UCSD-AML1 (cell line): ENCODE measurements around the gene KCNK3.
"Not testable (repeated sequence)": the region's sequence is repeated elsewhere in the genome, so short reads cannot be mapped to it uniquely, and the experiment has no call there.

ENCODE experiments used
- DNase-seq: peaks from one replicate; lab custom pipeline; 2025; ENCODE audit not compliant: unreplicated experiment; lab: John Stamatoyannopoulos, UW

Gene KCNK3

DNA sequence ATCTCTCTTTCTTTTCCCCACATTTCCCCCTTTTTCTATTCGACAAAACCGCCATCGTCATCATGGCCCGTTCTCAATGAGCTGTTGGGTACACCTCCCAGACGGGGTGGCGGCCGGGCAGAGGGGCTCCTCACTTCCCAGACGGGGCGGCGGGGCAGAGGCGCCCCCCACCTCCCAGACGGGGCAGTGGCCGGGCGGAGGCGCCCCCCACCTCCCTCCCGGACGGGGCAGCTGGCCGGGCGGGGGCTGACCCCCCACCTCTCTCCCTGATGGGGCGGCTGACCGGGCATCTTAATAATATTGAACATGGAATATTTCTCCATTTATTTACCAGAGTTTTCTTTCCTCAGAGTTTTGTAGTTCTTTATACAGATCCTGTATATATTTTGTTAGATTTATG lies 27.2 kb upstream of the KCNK3 start:
- DNase-seq = not testable (repeated sequence)

DNA sequence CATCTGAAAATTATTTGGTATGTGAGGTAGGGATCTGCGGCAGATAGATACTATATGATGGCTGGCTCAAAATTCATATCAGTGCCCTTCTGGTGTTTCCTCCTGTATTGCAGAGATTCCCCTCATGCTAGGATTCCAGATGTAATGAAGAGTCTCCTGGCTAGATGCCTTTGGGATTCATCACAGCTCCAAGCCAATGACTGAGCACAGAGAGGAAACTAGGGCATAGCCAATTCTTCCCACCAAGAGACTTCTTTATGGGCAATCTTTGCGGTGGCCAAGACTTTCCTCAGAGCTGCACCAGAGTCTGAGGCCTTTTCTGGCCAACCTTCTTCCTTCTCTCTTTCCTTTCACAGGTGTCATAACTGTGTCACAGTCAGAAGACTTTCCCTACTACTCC lies 25.9 kb upstream of the KCNK3 start:
- DNase-seq = no peak

DNA sequence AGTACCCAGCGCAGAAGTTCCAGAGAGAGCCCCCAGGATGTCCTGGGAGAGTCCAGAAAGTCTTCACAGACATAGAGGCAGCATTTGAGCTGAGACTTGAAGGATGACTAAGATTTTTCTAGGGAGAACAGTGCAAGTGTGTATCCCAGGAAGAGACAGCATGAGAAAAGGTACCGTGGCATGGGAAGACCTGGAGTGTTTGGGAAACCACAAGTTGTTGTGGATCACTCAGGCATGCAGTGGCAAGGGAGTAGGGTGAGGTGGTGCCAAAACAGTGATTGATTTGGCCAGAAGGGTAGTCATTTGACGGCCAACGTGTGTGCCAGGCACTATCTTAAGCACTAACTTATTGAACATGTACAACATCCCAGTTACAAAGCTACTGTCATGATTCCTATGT lies 24.5 kb upstream of the KCNK3 start:
- no peak for DNase-seq

DNA sequence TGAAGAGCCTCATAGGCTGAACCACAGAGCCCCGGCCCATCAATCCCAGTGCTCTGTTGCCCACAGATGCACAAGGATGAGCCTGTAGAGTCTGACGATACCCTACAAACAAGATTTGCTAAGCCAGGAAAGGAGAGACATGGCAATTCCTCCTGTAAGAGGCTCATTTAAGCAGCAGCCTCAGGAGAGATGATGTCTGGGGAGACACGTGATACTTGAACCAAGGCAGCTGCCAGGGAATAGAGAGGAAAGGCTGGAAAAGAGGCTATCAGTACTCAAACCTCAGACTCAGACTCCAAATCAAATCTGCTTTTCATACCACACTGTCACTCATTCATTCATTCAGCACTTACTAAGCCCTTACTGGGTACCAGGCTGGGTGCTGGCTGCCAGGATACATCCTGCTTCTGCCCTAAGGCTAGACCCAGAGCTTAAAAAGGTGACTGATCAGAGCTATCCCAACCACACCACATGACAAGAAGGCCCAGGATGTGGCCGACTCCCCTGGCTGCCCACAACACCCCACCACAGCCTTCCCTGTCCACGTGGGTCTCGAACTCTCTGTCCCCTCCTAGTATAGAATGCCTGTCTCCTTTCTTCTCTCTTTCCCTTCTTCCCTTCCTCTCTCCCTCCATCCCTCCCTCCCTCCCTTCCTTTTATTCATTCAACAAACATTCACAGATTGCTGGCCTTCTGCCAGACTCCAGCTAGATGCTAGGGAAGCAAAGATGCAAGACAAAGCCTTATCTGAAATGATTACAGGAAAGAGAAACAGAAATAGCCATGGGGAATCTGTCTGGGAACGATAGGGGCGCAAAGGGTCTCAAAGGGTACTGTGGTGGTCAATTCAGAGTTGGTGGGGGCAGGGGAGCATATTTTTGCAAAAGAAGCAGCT lies 23.4 kb upstream of the KCNK3 start:
- no peak for DNase-seq

DNA sequence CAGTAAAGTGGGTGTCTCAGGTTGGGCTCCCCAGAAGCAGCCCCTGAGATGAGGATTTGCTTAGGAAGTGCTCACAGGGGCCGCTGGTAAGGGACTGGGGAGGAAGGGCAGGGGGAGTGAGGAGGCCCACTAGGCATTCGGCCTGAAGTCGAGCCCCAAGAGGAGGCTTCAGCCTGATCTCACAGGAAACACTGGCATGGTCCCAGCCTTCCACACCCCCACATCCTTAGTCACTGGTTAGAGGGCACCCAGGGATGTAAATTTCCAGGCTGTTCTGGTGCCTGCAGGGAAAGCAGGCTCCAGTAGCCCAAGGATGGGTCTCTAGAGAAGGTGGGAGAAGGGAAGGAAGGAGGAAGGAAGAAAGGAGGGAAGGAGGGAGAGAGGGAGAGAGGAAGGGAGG lies 22.4 kb upstream of the KCNK3 start:
- DNase-seq = no peak

DNA sequence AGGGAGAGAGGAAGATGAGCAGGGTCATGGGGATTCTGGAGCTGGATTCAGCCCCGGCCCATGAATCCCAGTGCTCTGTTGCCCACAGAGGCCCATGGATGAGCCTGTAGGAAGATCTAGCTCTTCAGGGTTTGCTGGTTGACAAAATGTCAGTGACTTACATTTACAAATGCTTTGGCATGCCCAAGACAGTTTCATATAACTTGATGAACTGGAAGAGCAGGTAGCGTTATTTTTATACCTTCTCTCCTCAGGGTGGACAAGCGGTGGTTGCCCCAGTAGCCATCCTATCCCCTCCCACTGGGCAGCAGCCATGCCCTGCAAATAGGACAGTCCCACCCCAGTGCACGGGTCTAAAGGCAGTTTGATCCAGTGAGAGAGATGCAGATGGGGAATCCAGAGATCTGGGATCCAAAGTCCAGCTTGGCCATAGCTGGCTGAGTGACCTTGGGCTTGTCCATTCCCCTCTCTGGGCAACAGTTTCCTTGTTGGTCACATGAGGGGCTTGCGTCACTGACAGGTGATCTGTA lies 21.5 kb upstream of the KCNK3 start:
- no peak for DNase-seq

DNA sequence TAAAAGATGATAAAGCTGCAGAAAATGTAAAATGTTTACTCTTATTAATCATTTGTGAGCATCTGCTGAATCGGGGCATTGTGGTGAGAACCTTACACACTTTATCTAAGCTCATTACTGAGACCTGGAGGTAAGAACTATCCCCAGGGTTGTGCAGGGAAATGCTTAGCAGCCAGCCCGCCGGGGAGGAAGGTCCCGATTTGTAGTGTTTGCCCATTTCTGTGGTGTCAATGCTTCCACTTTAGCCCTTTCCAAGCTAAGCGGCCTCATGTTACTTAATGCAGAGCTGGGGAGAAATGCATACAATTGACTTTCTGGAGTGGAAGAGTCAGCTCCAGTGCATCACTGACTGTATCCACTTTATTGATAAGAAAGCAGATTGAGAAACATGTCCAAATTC lies 20.8 kb upstream of the KCNK3 start:
- DNase-seq = no peak

DNA sequence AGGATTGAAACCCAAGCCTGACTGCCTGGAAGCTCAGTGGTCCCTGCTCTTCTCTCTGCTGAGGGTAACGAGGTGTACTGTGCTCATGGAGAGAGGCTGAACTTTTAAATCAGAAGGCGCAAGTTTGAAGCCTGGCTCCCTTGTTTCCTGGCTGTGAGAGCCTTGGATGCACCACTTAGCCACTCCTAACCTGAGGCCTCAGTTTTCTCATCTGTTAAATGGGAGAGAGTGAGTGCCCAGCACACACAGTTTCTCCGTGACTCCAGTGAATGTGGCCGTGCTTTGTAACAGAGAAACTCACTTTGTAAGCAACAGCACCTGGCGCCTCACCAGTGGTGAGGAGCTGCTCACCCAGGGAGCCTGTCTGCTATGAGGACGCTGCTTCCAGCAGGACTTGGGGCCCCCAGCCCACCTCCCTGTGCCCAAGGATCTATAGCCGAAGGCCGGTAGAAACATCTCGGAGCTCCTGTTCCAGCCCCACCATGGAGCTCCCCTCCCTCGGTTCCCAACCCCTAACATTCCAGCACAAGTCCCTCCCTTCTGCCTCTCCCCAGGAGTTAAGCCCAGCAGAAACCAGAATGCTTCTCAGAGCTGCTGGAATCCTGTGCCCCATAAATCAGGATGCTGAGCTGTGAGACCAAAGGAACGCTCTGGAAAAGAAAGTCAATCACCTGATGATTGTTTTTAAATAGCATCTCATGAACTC lies 20.3 kb upstream of the KCNK3 start:
- DNase-seq = no peak

DNA sequence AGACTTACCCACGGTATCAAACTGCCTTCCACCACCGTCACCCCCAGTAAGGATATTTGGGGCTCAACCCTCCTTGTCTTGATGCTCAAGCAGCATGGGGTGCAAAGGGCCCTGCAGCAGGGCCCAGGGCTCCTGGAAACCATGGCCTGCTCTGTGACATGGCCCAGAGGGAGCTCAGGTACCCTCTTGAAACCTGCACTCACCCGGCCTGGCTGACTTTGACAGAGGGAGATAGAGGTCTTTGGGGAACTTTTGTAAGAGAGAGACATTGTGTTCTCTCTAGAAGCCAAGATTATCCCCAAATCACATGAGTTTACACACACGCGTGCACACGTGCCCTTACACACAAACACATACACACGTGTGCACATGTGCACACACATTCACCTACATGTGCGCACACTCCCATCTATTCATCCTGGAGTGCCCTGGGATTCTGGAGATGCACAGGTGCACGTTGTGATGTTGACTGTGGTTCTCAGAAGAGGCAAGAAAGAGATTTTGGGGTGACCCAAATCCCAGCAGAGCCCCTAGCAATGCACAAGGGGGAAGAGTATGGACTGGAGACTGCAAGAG lies 19.6 kb upstream of the KCNK3 start:
- no peak for DNase-seq

DNA sequence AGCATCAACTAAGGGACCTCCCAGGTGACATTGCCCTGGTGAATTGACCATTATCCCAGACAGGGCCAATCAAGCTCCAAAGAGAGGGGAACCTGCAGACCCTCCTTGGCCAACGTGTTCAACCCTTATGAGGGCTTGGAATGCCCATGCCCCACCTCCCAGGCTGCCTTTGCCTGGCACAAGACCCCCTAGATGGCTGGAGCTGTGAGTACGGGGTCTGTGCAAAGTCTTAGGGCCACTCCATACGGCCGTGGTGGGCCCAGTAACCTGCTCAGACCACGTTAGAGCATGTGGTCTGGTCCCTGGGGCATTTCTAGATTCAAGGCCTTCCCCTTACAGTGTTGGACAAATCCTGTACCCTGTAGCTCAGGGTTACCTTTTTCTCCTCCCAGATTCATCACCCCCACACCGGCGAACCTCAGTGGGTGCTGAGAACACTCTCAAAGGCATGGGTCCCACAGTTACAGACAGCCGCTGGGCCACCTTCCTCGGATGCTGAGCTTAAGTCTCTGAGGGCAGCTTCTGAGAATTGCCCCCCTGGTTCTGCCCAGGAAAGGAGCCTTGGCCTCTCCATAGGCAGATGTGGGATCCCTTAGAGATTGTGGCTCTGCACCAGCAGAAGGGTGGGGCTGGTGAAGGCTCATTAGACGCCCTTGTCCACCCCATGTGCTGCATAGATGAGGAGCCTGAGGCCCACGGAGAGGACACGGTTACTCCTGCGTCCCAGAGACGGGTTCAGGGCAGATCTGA lies 18.3 kb upstream of the KCNK3 start:
- no peak for DNase-seq

DNA sequence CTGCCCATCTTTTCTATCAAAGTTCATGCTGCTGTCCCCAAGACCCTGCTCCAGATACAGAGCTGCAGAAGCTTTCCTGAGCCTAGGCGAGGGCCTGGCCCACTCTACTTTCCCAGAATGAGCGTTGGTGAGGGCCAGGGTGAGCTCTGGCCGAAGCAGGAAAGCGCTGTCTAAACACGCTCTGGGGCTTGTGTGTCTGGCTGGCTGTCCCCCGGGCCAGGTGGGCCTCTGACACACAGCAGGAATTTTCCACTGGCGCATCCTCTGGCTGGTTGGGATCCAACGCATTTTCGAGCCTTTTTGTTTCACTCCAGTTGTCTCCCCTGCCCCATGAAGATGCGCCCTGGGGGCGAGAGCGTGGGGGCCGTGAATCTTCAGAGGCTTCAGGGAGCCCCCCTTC lies 17.8 kb upstream of the KCNK3 start:
- DNase-seq = no peak

DNA sequence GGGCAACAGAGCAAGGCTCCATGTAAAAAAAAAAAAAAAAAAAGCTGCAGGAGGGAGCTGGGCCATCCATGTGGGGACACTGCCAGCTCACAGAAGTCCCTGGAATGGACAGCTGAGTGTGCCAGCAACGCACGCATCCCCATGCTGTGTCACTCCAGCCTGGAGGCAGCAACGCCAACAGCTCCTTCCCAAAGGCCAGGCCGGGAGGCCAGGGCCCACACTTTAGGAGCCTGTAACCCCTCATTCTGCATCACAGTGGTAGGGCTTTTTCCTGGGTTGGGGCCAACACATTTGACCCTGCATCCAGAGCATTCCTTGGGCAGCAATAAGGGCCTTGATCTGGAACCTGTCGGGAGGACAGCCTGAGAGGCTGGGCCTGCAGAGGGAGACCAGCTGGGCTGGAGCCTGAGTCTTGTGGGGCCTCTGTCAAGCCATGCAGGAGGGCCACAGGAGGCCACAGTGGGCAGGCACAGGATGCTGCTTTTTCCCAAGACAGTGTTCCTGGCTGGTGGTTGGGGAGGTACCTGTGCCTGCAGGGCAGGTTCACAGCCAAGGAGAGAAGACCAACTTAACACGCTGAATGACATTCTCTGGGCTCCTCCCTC lies 16.8 kb upstream of the KCNK3 start:
- no peak for DNase-seq

DNA sequence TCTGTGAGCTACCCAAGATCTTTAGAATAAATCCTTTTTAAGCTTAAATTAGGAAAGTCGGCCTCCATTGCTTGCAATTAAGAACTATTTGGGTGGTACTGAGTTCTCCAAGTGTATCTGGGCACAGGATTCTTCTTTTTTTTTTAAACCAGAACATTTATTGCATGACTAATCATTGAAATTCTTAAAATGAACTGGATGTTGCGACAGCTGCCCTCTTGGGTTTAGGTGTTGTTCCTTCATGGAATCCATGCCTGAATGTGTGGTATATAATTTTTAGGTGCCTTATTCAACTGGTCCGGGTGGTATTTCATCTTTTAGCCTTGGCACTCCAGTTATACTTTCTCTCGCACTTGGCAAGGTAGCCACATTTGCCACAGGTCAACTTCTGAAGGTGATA lies 14.5 kb upstream of the KCNK3 start:
- no peak for DNase-seq

DNA sequence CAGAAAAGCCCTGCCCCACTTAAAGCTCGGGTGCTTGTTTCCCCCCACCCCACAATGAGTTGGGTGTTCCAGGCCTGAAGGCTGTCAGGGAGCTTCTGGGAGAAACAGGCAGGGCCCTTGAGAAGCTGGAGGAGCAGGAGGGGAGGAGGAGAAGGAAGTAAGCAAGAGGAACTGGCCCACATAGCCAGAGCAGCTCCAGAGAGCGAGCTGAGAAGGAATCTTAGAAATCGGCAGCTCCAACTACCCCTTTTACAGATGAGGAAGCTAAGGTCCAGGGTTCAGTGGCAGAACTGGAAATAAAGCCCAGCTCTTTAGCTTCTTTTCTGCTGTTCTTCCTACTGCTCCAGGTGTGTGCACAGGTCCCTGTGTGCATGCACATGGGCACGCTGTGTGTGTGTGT lies 12.7 kb upstream of the KCNK3 start:
- no peak for DNase-seq

DNA sequence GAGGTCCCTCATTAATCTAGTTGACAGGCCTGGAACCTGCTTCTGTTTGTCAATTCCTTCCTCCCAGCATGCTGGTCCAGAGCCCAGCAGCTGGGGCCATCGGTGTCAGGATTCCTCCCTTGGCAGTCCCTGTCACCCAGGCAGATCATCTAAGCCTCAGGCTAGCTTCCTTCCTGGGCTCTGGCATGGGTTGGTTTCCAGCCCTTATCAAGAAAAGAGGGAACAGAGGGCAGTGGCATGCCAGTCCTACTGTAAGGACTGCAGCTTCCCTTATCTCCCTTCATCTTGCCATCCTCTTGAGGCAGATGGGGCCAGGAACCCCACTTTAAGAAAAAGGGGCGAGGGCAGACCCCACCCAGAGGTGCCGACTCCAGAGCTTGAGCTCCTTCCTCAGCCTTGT lies 10.9 kb upstream of the KCNK3 start:
- DNase-seq = no peak

DNA sequence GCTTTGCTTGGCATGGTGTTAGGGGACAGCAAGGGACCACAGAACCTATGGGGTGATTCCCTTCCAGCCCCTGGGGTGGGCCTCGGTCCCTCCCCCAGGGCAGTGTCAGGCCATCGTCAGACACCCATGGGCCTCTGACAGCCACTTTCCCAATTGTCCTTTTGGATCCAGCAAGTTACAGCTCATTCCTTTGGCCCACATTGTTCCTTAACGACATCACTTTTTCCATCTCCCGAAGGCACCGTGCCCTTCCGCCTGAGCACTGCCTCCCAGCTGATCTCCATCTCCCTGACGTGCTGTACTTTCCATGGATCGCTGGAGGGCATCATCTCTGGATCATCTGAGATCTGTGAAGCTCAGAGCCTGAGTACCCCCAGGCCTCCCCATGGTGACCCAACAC lies 10.4 kb upstream of the KCNK3 start:
- DNase-seq = no peak

DNA sequence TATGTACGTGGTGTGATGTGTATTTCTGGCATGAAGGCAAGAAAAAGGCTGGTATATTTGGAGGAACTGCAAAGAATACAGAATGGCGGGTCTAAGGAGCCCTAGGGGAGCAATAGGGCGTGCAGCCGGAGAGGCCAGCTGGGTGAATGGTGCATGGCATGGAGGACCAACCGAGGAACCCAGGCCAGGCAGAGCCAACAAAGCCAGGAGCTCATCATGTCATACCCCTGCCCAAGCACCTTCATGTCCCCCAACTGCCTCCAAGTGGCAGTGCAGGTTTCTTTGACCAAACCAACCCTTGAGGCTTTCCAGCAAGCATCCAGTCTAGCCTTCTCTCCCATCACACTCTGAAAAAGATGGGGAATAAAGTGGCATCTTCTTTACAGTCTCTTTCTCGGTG lies 8.9 kb upstream of the KCNK3 start:
- no peak for DNase-seq

DNA sequence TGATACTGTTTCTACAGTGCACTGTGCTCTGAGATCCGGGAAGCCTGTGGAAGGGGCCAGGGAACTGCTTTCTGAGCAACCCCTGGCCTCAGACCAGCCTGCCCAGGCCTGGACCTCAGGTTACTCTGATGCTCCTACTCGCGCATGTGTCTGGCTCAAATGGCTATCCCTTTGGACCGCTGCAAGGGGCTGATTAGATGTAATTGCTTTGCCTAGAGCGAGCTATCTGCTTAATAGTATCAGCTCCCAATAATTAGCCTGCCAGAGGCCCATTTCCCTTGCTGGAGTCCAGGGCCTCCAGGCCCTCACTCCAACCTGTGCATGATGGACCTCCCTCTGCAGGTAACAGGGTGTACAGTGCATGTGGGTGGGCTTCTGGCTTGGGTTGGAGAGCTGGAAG lies 7.2 kb upstream of the KCNK3 start:
- no peak for DNase-seq

DNA sequence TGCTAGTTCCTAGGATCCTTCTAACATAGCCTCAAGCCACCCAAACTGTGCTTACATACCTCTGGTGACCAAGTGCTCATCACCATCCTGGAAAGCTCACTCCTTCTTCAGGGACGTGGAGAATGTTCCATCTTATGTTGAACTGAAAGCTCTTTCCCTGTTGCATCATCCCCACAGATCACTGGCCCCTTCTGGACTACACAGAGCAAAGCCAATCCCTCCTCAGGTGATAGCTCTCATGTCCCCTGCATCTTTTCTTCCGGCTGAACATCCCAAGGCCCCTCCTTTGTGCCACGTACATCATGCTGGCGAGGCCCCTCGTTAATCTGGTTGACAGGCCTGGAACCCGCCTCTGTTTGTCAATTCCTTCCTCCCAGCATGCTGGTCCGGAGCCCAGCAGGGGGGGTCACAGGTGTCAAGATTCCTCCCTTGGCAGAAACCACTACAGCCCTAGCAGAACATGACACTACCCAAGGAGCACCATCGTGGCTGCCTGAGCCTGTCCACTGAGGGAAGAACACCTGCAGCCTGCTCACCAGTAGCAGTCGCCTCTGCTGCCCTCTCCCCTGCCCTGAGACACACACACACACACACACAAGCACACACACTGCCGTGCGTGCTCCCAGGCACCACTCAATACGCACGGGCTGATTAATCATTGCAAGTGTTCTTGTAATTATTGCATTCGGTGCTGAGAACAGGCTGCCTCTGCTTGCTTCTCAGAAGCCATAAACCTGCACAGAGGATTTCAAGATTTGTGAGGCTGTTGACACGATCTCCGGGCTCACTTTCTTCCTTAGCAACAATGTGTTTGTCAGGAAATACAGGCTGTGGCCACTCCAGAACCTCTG lies 6.3 kb upstream of the KCNK3 start:
- DNase-seq = no peak

DNA sequence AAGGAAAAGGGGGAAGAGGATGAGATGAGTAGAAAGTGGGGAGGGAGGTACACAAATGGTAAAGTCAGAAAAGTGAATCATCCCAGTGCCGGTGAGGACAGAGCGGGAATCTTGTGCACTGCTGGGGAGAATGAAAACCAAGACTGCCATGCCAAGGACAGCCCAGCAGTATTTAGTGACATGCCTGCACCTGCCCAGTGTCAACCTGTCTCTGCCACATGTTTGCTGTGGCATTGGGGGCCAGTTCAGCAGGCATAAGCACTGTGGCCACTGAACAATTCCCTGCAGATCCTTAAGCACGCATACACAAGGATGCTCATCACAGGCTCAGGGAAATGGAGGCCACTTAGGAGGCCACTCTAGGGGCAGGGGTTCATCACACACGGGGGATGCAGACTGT lies 5.2 kb upstream of the KCNK3 start:
- no peak for DNase-seq
